Measurements from ENCODE around the gene PHF23.

PHF23 gene

DNA sequence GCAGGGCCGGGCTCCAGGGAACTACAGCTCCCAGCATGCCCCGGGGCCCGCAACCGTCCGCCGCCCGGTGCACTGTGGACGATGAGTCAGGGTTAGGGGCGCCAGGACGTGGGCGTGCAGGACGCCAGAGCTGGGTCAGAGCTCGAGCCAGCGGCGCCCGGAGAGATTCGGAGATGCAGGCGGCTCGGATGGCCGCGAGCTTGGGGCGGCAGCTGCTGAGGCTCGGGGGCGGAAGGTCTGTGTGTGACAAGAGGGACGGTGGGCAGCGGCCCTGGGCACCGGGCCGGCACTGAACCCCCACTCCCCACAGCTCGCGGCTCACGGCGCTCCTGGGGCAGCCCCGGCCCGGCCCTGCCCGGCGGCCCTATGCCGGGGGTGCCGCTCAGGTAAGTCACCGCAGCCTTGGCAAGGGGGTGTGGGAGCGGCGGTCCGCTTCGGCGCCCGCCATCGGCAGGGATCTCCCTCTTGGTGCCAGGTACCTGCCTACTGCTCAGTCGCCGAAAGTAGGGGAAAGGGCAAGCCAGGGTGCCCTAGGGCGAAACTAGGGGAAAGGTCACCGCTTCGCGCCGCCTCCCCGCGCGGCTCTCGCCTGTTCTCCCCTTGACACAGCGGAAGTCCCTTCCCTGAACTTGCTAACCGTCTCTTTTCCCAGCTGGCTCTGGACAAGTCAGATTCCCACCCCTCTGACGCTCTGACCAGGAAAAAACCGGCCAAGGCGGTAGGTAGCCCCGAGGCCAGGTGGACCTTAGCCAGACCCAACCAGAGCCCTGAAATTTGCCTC is 19.3 kb downstream of the PHF23 start, which contains the start of the genes ACADVL and DLG4:
Gene ACADVL, plus strand, starts transcription at position 127 of the 781 bp plus-strand sequence. Its CDS starts 47 bp downstream, at position 174.
Gene DLG4, minus strand, starts transcription at position 25 of the 781 bp plus-strand sequence.
- DNase-seq, result peak; percentile 89

DNA sequence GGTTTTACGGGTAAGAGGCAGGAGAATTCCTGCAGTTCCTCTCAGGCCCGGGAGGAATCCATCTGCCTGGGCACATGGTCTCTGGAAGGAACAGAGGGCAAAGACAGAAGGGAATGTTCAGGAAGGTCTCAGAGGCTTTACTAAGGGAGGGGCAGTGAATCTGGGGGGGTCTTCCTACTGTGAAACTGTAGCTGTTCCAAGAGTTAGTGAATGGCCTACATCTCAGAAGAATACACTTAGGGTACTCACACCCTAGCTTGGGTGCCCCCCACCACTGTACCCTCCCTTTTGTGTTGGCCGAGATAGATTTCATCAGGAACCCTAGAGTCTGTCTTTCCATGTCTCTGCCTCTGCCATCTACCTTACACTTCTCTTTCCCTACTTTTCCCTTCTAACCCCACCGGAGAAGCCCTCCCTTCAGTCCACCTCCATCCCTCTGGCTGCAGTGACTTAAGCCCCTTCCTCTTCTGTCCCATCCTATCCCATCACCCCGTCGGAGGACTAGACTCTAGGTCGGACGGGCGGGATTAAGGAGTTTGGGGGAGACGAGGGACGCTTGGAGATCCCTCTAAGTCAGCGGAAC is 19.9 kb downstream of the PHF23 start:
- DNase-seq, result no peak

DNA sequence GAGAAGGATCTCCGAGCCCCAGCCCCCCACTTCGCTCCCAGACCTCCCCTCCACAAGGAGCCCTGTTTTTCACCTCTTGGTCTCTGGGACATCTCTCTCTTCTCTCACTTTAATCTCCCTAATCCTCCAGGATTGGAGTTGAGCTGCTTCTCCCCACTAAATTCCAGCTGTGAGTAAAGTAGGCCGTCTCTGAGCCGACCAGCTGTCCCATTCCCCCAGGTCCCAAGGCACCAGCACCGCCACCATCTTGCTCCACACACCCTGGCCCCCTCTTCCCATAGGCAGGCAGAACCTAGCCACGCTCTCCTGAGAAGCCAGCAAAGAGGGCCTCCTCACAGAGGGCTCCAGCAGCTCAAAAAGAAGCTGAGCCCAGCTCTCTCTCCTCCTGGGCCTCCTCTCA is 20.5 kb downstream of the PHF23 start:
- no peak for DNase-seq

DNA sequence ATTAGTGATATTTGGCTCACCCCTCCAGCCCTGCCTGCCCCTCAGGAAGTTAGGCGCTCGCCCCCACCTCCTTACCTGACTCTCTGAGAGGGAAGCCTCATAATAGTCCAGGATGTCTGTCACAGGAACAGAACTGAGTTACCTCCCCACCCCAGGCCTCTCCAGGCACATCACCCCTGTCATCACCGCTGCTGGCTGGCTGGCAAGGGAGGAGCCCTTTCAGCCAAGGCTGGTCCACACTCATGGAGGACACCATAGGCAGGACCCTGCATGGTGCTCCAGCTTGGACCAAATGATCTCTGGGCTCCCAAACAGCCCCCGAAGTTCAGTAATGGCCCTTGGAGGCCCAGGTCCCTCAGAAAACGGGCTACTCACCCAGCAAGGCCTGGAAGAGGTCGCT is 21.1 kb downstream of the PHF23 start:
- no peak for DNase-seq

DNA sequence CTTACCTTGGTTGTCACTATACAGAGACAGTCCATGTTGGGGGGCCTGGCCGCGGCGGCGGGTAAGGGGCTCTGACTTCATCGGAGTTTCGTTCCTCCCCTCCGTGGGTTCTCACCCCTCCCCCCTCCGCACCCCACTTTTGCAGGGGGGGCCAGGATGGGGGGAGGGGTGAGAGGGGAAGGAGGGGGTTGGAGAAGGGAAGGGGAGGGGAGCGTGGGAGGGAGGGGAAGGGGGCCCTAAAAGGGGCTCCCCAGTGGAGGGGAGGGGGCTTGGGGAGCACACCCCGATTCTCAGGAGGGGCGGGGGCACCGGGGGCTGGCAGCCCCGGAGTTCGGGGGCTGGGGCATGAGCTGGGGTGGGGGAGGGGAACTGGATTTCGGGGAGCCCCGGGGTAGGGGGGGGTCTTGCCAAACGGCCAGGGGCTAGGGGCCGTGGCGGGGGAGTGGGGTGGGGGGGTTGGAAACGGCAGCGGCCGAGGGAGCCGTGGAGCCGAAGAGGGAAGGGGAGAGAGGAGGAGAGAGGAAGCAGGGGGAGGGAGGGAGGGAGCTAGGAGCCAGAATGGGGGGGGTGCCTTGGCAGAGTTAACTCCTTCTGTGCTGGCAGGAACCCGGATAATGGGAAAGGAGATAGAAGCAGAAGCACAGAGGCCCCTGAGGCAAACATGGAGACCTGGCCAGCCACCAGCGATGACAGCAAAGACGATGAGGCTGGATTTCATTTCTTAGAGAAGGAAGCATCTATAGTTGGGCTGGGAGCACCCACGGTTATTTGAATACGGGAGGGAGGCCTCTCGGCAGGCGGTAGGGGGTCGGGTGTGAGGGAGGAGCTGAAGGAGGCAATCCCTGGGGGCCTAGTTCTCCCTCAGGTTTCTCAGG is 21.9 kb downstream of the PHF23 start:
- DNase-seq, result peak; percentile 83

DNA sequence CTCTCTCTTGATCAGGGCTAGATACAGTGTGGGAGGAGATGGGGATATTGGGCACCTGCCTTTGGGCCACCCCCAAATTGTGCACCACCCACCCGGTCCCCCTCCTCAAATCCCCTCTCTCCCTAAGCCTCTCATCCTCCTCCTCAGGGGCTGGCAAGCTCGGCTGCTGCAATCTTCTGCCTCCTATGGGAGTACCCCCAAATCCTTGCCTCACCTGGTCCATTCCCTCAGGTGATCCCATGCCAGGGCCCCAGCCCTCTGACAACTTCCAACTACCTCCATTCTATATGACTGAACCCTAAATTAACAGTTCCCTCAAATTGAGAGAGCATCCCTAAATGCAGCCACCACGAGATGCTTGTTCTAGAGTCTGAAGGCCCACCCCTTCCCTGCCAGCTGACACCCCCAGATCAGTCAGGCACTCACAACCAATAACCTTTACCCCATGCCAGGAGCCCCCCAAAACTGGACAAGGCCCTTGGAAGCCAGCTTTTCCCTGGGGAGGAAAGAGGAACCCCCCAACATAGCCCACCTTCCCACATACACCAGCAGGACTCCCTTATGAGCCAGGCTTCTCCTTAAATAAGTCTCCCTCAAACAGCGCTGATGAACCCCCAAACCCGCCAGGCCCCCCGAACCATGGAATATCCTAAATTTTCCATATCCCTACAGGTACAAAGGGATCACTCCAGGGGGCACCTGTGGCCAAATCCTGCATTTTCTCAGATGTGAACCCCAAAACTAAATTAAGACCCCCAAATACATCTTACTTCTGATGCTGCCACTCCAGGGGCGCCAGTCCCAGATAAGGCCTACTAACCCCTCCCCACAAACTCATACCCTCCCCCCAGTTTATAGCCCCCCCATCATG is 22.8 kb downstream of the PHF23 start:
- no peak for DNase-seq

DNA sequence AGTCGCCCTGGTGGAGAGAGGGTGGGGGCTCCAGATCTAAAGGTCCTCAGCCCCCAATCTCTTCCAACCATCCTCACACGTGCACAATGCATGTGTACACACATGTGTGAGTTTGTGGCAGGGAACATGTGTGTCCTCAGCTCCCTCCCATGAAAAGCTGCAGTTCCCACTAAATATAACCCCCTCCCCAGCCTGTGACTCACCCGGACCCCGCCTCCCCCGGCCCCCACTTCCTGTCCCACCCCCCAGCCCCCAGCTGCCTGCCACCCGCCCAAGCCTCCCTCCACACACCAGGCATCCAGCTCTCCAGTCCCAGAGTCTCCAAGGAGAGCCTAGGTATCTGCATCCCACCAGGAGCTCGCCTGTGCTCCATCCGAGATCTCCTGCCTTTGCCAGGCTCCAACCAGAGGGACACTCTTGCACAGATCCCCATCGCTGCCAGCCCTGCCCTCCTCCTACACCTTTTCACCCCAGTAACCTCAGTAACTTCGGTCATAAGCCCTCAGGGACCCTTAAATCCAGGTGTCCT is 23.5 kb downstream of the PHF23 start:
- DNase-seq, result no peak

DNA sequence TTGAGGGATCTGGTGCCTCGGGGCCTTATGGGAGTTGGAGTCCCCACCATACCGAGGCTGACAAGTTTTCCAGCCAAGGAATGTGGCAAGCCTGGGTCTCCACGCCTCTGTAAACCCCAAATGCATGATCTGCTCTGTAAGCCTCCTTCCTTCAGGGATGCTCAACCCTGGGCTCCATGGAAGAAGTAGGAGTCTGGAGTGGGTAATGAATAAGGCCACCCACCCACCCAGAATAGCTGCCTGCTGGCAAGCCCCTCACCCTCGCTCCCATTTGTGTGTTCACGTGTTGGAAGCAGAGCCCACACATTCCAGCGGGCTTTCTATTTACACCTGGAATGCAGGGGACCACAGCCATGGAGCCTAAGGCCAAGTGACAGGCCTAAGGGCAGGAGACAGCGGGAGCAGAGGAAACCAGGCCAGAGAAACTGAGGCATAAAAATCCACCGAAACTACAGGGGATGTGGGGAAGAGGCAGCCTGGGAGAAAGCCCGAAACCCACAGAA is 24.1 kb downstream of the PHF23 start:
- DNase-seq, result no peak

DNA sequence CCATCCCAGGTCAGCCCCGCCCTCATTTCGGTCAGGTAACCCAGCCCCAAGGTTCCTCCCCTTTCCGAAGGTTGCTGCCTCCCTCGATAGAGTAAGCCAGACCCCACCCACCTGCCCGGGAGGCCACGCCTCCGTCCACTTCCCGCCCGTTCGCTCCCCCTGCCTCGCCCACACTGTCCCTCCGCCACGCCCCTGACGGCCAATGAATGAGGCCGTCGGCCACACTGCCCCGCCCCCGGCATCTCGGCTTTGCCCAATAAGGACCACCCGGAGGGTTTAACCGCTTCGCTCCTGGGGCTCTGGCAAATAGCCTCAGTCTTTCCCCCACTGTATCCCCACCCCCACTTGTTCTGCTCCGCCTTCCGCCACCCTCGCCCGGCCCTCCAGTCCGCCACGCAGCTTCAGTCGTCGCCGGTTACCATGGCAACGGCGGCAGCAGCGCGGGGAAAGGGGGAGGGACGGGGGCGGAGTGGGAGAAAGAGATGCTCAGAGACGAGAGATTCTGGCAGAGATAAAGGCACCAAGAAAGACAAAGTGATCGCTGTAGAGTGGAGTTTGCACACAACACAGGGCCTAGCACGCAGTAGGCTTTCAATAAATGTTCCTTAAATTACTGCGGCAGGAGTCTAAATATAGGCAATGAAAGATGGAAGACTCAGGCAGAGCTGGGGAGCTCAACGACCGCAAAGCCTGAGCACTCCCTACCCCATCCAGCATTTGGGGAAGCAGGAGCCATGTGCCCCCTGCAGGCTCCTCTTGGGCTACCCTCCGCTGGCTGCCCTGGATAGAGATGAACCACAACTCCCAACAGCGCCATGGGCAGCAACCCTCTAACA is 24.7 kb downstream of the PHF23 start:
- peak; percentile 97 for DNase-seq

DNA sequence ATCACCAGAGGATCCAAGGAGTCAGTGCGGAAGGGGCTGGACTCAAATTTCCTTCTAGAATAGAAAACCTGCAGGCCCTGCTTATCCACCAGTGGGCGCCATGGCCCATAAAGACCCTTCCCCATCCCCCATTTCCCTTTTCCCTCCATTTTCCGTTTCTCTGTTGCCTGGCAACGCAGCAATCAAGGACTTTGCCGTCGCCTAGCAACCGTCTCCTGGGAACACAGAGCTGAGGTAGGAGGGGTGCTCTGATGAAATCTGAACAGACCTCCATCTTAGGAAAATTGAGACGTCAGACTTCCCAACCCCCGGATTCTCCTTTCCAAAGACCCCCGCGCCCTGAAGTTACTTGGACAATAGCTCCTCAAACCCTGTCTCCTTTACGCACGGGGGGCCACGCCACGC is 25.4 kb downstream of the PHF23 start:
- DNase-seq, result peak; percentile 75

DNA sequence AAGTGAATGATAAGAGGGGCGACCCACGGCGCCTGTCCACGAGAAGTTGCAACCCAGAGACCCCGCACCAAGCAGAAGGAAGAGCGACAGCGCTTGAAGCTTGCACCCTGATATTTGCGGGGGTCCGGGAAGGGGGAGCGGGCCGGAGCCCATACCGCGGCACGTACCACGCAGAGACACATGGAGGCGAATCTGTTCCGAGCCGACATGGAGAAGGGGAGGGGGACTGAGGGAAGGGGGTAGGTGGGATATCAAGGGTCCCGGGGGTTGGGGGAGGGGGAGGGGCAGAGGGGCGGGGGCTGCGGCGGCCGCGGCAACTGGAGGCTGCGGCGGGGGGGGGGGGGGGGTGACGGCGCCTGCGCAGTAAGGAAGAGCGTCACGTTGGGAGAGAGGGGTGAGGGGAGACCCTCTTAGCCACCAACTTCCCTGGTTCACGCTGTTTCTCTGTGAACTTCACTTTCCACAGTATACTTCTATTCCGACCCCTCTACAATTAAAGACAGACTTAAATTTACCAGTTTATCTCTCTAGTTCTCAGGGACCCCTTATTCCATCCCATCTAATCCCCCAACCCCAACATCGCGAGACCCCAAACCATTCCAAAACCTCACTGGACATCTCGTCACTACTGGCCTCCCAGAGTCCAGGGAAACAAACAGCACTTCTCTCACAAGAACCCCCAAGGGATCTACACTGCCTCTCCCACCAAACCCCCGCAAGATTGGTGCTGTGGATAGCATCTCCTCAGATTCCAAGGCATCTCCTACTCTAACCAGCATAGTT is 27.6 kb downstream of the PHF23 start:
- no peak for DNase-seq

DNA sequence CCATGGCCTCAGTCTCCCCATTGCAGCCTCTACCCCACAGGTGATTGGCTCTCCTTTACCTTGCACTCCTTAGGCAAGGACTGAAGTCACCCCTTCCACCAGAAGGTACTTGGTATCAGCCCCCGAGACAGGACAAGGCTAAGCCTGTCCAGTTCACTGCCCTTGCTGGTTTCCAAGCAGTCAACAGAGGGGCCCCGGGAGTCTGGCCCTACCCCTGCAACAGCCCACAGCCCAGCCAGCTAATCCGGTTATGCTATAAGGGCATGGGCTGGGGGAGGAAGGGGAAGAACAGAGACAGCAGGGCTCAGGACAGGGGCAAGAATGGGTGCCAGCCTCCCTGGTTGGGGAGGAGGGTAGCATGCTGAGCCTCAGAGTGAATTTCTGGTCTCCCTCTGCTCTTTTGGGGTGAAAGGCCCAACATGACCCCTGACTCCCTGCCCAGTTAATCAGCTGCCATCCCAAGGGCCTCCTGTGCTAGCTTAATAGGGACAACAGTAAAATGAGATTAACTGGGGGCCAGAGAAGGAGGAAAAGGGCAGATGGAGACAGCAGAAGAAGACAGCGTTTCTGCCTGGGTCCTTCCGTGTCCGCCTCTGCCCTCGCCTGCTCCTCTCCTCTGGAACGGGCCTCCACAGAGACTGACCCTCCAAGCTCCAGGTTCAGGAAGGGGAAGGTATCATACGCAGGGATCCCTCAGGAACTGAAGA is 30.4 kb downstream of the PHF23 start:
- no peak for DNase-seq

DNA sequence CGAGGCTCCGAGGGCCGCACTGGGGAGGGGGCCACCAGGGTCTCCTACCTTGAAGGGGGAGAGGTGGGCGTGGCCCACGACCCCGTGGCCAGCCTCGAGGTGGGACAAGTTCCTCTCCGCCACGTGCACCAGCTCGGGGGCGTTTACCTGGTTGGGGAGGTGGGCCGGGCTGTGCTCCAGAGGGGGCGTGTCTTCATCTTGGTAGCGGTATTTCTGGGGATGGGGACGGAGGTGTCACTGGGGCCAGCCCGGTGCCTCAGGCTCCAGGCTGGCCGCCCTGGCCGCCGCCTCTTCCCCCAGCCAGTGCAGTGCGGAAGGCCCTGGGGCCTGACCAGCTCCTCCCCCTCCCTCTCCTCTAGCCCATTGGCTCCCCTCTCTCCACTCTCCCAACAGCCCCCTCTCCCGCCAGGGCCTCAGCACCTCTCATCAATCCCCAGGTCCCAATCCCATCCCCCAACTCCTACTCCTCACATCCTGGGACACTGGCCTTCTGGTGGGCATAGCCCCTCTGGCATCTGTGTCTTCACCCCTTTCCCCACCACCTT is 31.2 kb downstream of the PHF23 start:
- DNase-seq, result no peak

DNA sequence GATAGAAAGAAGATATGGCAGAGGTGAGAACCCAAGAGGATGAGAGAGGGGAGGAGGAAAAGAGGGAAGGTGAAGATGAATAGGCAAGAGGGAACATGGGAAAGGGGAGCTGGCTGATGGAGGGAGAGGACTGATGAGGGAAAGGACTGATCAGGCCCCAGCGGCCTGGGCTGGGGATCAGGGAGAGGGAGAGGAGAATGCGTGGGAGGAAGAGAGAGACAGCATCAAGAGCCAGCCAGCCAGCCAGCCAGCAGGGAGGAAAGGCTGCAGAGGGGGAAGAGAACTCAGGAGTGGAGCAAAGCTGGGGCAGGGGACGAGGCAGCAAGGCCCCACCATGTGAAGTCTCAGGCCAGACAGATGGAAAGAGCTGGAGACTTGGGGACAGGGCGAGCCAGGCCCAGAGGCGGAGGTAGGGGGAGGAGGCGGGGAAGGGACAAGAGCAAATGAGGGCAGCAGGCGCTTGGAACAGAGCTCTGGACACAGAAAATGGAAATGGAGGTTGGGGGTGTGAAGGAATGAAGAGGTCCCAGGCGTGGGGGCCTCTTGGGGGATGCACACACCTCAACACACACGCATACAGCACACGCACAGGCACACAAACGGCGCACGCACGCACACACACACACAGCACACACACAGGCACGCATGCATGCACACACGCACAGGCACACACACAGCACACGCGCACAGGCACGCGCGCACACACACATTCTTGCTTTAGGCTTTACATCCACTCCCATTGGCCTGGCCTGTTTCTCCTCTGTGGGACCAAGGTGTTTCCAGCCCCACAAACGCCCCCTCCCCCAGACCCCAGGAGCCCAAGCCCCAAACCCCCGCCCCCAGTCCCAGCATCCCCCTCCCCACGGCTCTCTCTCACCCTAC is 31.9 kb downstream of the PHF23 start:
- DNase-seq, result no peak

DNA sequence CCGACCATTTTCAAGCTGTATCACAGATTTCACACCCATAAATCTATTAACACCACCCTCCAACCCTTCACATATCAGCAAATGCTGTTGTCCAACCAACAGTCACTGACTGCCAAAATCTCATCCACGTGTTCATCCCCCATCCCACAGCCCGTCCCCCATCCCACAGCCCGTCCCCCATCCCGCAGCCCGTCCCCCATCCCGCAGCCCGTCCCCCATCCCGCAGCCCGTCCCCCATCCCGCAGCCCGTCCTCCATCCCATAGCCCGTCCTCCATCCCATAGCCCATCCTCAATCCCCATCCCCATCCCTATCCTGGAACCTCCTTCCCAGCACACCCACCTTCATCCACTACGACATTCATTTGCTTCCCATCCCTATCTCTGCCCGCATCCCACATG is 33.7 kb downstream of the PHF23 start:
- no peak for DNase-seq

DNA sequence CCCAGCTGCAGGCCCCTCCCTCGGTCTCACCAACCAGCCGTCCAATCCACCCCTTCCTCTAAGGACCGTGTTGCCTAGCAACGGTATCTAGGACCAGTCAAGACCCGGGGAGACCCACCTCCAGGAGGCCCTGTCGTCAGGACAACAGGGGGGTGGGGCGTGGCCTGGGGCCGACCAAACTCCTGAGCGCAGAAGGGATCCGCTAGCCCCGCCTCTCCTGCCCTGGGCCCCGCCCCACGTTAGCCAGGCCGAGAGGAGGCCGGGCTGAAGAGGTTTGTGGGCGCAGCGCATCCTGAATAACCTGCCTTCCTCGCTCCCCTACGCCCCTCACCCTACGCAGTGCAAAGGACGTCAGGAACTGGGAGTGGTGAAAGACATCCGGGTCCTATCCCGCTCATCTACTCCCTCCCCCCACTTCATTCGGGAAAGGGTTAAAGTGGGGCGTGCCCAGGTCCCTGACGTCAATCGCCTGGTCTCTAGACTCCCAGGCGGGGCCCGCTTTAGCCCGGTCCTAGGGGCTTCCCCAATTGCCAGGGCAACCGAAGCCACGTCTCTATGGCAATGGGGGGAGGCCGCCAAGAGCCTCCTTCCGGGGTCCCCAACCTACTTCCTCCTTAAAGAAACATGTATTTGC is 34.3 kb downstream of the PHF23 start:
- peak; percentile 87 for DNase-seq

DNA sequence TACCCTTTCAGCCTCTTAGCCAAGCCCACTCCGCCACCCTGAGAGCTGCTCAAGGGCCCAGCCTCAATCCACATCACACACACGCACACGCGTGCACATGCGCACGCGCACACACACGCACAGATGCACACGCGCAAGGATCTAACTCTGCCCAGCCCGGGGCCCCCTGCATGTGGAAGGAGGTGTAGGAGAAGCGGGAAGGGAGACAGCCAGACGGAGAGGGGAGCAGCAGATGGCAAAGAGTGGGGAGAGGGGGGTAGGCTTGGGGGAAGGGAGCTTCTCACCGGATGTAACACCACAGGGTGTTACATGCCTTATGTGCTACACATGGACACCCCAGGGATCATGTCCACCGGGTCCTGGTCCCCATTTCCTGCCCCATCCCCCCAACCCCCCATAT is 34.9 kb downstream of the PHF23 start:
- DNase-seq, result no peak

All from fibroblast of skin of abdomen (primary cell).